HTERT RPE-1 (cell line): ENCODE data around the gene RNF223.
"Not testable (repeated sequence)": the region's sequence is repeated elsewhere in the genome, so short reads cannot be mapped to it uniquely, and the experiment has no call there.

ENCODE experiments used
- in situ Hi-C: fragments of 300-500 bp; cut with MboI; formaldehyde crosslinking; loops from 4 replicates; pipeline ENCODE4 v1.14.3; 2020; ENCODE audit warnings: low sequenced_read_pairs

RNF223 gene

DNA sequence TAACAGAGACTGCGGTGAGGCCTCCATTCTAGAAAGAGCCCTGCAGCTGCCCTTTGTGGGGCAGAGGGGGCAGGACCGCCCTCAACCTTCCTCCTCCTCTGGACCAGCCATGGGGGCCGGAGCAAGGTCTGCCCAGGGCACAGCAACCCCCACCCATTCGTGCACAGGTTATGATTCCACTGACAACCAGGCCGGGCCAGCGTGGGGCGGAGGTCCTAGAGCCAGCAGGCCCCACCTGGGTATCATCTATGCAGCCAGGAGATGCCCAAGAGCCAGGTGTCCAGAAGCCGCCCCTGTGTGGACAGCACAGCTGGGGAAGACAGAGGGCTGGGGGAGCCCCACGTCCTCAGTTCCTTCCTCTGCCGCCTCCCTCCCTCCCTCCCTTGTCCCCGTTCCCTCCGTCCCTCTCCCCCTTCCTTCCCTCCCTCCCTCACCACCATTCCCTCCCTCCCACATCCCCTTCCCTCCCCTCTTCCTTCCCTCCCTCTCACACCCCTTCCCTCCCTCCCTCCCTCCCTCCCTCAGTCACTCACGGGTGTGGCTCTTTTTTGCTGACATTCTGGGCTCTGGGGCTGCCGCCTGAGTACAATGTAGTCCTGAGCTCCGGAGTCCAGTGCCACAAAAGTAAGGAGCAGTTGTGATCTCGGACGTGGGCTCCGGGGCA is 12.3 kb downstream of the RNF223 start:
- in situ Hi-C loops: no loop called here

- in situ Hi-C loops: no loop called here
These were observed 13.7 kb downstream of the RNF223 start for GRCh38 chr1:1060281-1061000.

DNA sequence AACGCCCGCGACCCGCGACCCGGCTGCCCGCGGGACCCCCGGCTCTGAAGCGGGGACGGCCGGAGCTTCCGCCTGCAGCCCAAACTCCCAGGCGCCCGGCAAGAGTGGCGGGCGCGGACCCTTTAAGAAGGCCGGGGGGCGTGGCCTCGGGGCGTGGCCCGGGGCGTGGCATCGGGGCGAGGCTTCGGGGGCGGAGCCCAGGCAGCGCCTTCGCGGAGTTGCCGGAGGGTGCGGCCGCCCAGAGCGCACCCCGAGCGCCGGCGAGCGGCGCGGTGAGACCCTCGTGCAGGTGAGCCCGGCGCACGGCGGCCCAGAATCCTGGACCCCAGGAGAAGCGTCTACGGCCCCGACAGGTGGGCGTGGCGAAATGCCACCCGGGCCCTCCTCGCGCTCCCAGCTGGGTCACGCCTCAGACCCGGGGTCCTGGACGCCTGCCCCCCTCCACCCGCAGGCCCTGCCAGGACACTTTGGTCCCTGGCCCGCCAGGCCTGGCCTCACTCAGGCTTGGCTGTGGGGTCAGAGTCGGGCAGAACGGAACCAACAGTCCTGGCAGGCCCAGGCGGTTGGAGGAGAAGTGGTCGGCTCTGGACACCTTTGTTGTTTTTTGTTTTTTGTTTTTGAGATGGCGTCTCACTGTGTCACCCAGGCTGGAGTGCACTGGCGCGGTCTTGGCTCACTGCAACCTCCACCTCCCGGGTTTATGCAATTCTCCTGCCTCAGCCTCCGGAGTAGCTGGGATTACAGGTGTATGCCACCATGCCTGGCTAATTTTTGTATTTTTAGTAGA is 14.4 kb downstream of the RNF223 start:
- in situ Hi-C loops: no loop called here

- in situ Hi-C loops: no loop called here
These were observed 15.1 kb downstream of the RNF223 start for GRCh38 chr1:1058921-1059493.

GRCh38 chr1:1058088-1058905 is 15.8 kb downstream of the RNF223 start:
- in situ Hi-C loops: no loop called here

GRCh38 chr1:1057769-1058087 is 16.4 kb downstream of the RNF223 start:
- in situ Hi-C loops: not testable (repeated sequence)

DNA sequence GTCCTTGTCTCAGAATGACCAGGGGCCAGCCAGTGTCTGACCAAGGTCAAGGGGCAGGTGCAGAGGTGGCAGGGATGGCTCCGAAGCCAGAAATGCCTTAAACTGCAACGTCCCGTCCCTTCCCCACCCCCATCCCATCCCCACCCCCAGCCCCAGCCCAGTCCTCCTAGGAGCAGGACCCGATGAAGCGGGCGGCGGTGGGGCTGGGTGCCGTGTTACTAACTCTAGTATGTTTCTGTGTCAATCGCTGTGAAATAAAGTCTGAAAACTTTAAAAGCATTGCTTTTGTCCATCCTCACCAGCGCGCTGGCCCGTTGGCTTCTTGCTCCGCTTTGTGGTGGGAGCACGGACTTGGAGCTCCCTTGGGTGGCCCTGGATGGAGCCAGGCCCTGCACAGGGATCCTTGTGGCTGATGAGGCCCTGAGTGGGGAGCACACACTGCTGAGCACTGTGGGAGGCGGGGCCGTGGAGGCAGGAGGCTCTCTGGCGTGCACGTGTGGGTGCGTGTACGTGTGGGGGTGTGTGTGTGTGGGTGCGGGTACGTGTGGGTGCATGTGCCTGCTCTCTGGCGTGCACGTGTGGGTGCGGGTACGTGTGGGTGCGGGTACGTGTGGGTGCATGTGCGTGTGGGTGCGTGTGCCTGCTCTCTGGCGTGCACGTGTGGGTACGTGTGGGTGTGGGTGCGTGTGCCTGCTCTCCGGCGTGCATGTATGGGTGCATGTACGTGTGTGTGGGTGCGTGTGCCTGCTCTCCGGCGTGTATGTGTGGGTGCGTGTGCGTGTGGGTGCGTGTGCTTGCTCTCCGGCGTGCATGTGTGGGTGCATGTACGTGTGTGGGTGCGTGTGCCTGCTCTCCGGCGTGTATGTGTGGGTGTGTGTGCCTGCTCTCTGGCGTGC is 18.0 kb downstream of the RNF223 start:
- in situ Hi-C loops: no loop called here

DNA sequence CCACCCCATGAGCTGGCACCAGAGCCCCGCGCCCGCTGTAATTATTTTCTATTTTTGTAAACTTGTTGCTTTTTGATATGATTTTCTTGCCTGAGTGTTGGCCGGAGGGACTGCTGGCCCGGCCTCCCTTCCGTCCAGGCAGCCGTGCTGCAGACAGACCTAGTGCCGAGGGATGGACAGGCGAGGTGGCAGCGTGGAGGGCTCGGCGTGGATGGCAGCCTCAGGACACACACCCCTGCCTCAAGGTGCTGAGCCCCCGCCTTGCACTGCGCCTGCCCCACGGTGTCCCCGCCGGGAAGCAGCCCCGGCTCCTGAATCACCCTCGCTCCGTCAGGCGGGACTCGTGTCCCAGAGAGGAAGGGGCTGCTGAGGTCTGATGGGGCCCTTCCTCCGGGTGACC is 19.1 kb downstream of the RNF223 start:
- in situ Hi-C loops: no loop called here

DNA sequence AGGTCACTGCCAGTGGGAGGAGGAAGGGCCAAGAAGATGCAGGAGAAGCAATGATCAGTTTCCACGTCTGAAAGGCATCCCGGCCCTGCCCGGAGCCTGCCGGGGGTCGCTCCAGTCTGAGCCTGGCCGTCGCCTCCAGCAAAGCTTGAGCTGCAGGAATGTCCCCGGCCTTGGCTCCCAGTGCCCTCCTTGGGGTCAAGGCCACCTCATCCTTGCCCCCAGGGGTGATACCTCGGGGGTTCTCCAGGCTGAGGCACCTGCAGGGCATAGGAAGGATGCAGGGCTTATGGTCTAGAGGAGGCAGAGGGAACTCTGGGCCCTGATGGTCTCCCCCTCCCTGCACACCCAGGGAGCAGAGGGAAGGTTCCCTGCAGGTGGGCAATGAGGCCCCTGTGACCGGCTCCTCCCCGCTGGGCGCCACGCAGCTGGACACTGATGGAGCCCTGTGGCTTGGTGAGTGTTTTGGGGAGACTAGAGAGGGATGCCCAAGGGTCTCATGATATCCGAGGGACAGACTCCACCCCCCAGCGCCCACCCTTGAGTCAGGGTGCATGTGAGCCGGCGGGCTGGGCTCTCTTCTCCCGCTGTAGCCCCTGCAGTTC is 19.9 kb downstream of the RNF223 start:
- in situ Hi-C loops: no loop called here

GRCh38 chr1:1053682-1054081 is 20.4 kb downstream of the RNF223 start:
- in situ Hi-C loops: no loop called here

- in situ Hi-C loops: no loop called here
These were observed 21.1 kb downstream of the RNF223 start for GRCh38 chr1:1053022-1053421.

- in situ Hi-C loops: no loop called here
These were observed 21.9 kb downstream of the RNF223 start for GRCh38 chr1:1052003-1052840.

GRCh38 chr1:1051127-1051810 is 22.8 kb downstream of the RNF223 start:
- in situ Hi-C loops: no loop called here

- in situ Hi-C loops: no loop called here
These were observed 23.5 kb downstream of the RNF223 start for GRCh38 chr1:1050577-1051052.

DNA sequence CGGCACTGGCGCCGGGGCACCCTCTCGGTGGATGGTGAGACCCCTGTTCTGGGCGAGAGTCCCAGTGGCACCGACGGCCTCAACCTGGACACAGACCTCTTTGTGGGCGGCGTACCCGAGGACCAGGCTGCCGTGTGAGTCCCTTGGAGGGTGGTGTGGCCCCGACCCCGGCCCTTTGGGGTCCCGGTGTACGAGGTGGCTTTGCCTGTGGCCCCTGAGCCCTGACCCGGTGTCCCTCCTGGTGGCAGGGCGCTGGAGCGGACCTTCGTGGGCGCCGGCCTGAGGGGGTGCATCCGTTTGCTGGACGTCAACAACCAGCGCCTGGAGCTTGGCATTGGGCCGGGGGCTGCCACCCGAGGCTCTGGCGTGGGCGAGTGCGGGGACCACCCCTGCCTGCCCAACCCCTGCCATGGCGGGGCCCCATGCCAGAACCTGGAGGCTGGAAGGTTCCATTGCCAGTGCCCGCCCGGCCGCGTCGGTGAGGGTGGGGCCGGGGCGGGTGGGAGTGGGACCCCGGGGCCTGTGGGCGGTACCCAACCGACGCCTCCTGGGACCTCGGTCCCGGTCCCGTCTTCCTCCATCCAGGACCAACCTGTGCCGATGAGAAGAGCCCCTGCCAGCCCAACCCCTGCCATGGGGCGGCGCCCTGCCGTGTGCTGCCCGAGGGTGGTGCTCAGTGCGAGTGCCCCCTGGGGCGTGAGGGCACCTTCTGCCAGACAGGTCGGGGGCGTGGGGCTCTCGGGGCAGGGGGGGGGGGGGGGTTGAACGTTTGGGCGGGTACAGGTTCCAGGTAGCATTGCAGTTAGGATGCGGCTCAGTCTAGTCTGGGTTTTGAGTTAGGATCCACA is 24.6 kb downstream of the RNF223 start:
- in situ Hi-C loops: no loop called here

GRCh38 chr1:1048765-1049164 is 25.3 kb downstream of the RNF223 start:
- in situ Hi-C loops: no loop called here

GRCh38 chr1:1047963-1048362 is 26.1 kb downstream of the RNF223 start:
- in situ Hi-C loops: no loop called here
